NCI-H2171 (cell line): ENCODE measurements around the gene KRT38.
"Not testable (repeated sequence)": the region's sequence is repeated elsewhere in the genome, so short reads cannot be mapped to it uniquely, and the experiment has no call there.

ENCODE experiments used
- DNase-seq: peaks from one replicate; lab custom pipeline; 2025; lab: John Stamatoyannopoulos, UW

Gene KRT38

GRCh38 chr17:41462705-41463104 is 21.9 kb upstream of the KRT38 start:
- DNase-seq = no peak

- DNase-seq = no peak
Measured at GRCh38 chr17:41457676-41458075, 16.9 kb upstream of the KRT38 start.

GRCh38 chr17:41456204-41456603 is 15.4 kb upstream of the KRT38 start:
- DNase-seq = no peak

- DNase-seq = no peak
Measured at GRCh38 chr17:41455236-41455635, 14.5 kb upstream of the KRT38 start.

- DNase-seq = no peak
Measured at GRCh38 chr17:41453066-41453465, 12.3 kb upstream of the KRT38 start.

GRCh38 chr17:41452281-41452680 is 11.5 kb upstream of the KRT38 start:
- no peak for DNase-seq

GRCh38 chr17:41451154-41451728 is 10.5 kb upstream of the KRT38 start:
- no peak for DNase-seq

GRCh38 chr17:41449008-41449407 is 8.2 kb upstream of the KRT38 start:
- DNase-seq = no peak

GRCh38 chr17:41448506-41448905 is 7.7 kb upstream of the KRT38 start:
- no peak for DNase-seq

GRCh38 chr17:41446806-41447205 is 6.0 kb upstream of the KRT38 start:
- no peak for DNase-seq

- no peak for DNase-seq
Measured at GRCh38 chr17:41444640-41445039, 3.9 kb upstream of the KRT38 start.

GRCh38 chr17:41444186-41444585 is 3.4 kb upstream of the KRT38 start:
- DNase-seq = no peak

GRCh38 chr17:41442739-41443138 is 2.0 kb upstream of the KRT38 start:
- no peak for DNase-seq

- no peak for DNase-seq
Measured at GRCh38 chr17:41439375-41439774, 1.4 kb downstream of the KRT38 start.

- DNase-seq = no peak
Measured at GRCh38 chr17:41437769-41438168, 3.0 kb downstream of the KRT38 start.

- DNase-seq = no peak
Measured at GRCh38 chr17:41437254-41437653, 3.5 kb downstream of the KRT38 start.

- DNase-seq = no peak
Measured at GRCh38 chr17:41434415-41434814, 6.4 kb downstream of the KRT38 start.

- DNase-seq = no peak
Measured at GRCh38 chr17:41434005-41434404, 6.8 kb downstream of the KRT38 start.

GRCh38 chr17:41433586-41433985 is 7.2 kb downstream of the KRT38 start:
- DNase-seq = no peak

GRCh38 chr17:41430376-41430775 is 10.4 kb downstream of the KRT38 start:
- DNase-seq = not testable (repeated sequence)

- DNase-seq = no peak
Measured at GRCh38 chr17:41429667-41430066, 11.1 kb downstream of the KRT38 start.

GRCh38 chr17:41428591-41429291 is 12.0 kb downstream of the KRT38 start:
- DNase-seq = no peak

GRCh38 chr17:41424111-41424635 is 16.6 kb downstream of the KRT38 start, which contains the start of gene KRT37:
Gene KRT37, minus strand, starts transcription at chr17:41424585. Its CDS starts 62 bp downstream, at chr17:41424523.
- no peak for DNase-seq

- not testable (repeated sequence) for DNase-seq
Measured at GRCh38 chr17:41422586-41422985, 18.2 kb downstream of the KRT38 start.
